GM21528 (cell line): ENCODE measurements around the gene ABR.
"Not testable (repeated sequence)": the region's sequence is repeated elsewhere in the genome, so short reads cannot be mapped to it uniquely, and the experiment has no call there.

Experiments used
- ATAC-seq: cut with Tn5 transposase; IDR thresholded peaks from one replicate; pipeline ENCODE4 v1.9.1; 2021; ENCODE audit warnings: mild to moderate bottlenecking, moderate library complexity; ENCODE audit not compliant: unreplicated experiment, low FRiP score

ABR gene

DNA sequence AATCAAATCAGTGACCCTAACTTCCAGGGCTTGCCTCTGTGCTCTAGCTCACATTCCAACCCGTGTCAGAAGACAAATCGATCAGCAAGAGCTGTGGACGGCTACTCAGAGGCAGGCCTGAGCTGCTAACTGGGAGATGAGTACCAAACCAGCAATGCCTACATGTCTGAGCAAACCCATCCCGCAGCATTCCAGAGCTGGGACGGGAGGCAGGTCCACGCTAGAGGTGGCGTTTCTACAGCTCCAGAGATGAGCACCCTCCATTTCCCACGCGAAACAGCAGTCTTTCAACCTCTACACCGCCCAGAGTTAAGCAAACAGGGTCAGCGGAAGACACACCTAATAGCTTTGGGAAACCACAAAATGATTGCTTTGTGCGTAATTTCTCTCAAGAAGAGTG lies 206.7 kb downstream of the ABR start:
- no peak for ATAC-seq

DNA sequence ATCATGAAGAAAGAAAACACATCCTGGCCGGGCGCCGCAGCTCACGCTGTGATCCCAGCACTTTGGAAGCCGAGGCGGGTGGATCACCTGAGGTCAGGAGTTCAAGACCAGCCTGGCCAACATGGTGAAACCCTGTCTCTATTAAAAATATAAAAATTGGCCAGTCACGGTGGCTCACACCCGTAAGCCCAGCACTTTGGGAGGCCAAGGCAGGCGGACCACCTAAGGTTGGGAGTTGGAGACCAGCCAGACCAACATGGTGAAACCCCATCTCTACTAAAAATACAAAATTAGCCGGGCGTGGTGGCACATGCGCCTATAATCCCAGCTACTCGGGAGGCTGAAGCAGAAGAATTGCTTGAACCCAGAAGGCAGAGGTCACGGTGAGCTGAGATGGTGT lies 207.9 kb downstream of the ABR start:
- not testable (repeated sequence) for ATAC-seq

DNA sequence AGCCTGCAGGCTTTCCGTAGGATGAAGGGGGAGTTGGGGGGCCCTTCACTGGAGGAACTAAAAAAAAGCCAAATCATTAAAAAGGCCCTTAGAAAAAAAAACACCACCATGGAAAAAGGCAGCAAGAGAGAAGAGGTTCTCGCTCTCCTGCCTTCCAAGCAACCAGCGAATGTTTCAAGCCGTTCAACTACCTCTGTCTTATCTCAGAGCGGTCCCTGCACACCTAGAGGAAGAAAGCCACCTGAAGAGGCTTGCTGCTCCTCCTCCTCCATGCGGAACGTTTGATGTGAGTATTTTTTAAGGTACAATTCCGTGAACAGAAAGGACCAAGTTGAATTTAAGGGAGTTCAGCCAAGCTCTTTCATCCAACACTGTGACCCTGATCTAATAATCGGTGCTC lies 209.4 kb downstream of the ABR start:
- ATAC-seq: no peak

DNA sequence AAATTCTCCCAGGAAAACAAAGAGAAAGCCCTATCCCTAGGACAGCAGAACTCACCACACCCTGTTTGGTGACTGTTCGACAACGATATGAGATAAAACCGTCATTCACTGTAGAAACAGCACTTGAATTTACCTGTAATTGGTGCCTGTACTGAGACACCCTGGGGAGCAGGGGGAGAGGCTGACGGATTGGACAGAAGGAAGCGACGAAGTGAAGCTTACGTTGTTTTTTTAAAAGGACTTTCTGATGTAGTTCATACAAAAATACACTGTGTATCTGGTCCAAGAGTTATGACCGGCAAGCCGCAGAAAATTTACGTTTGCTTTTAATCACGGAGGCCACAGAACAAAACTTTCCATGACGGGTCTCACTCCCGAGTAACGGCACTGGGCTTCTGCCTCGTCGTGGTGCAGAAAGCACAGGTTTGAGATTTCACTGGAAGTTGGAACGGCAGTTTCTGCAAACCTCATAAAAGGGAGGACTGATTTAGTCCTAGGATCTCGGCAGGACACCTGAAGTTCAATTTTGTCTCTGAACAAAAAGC lies 209.9 kb downstream of the ABR start:
- ATAC-seq: no peak

DNA sequence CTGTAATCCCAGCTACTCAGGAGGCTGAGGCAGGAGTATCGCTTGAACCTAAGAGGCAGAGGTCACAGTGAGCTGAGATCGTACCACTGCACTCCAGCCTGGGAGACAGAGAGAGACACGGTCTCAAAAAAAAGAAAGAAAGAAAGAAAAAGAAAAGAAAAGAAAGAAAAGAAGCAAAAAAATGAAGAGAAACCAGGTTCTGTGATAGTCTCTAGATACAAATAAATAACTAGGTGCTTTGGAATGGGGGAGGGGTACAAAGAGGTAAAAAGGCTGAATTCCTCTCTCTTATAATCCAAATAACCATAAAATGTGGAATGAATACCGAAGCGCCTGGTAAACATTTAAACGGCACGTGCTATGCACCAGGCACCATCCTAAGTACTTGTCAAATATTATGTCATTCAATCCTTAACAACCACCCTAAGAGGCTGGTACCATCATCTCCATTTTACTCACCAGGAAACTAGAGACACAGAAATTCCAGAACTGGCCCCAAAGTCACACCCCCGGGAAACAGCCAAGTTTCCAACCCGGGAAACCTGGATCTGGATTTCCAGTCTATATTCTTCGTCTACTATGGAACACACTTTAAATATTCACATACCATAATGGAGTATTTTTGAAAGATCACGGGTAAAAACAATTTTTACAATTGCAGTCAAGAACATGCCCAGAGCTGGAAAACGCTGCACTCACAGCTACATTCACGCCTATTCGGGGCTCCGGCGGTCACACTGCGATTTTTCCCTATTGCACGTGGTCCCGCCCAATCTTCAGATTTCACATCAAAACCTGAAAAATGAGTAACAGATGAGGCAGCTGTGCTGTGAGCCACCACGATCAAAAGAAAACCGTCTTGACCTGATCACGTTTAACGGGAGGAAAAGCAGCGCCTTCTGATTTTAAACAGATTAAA lies 210.7 kb downstream of the ABR start:
- ATAC-seq: no peak

DNA sequence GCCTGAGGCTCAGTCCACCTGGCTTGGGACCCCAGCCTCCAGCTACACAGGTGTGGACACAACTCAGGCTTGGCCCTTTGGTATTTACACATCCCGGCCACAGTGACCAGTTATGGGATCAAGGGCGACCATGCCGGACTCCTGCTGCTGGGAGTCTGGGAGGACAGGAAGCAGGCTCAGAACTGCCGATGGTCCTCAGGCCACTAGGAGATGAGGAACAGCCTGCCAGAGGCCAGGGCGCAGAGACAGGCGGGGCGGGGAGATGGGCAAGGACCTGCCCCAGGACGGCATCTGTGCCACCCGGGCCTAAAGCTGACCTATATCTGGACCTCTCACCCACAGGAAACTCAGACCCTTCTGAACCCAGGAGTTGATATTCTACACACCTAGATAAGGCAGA lies 212.7 kb downstream of the ABR start:
- ATAC-seq: no peak

DNA sequence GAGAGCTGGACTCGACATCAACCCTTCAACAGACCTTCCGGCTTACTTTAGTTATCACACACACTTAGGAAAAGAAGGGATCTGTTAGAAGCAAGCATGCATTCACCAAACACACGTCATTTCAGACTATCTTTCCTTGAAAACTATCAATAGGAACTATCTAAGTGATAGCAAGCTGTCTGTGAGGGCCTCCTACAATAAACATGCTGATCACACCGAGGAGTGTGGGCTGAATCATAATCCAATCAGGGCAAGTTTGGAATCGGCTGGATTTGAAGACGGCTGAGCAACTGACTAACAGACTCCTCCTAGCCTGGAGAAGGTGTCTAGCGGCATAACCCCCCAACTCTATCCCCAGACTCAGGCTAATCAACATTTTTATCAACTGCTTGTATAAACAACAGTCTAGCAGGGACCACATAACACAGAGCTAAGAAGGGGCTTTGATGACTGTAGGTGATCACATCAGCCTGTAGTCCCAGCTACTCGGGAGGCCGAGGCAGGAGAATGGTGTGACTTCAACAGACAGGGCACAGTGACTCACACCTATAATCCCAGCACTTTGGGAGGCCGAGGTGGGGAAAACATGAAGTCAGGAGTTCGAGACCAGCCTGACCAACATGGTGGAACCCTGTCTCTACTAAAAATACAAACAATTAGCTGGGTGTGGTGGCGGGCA lies 214.3 kb downstream of the ABR start:
- no peak for ATAC-seq

DNA sequence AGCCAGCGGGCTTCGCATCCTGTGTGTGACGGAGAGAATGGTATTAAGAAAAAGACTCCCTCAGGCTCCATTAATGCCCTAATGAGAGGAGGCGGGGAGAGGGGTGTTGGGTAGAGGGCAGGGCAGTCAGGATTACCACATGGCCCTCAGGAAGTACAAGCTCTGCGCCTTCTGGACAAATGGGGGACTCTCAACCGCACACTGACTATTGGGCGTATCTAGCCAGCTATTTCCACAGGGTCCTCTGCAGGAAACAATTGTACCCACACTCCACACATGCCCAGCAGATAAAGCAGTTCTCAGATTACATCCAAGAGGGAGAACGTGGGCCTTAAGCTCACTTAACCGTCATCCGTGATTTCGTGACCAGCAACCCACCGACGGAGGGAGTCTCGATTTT lies 214.9 kb downstream of the ABR start:
- ATAC-seq: no peak

DNA sequence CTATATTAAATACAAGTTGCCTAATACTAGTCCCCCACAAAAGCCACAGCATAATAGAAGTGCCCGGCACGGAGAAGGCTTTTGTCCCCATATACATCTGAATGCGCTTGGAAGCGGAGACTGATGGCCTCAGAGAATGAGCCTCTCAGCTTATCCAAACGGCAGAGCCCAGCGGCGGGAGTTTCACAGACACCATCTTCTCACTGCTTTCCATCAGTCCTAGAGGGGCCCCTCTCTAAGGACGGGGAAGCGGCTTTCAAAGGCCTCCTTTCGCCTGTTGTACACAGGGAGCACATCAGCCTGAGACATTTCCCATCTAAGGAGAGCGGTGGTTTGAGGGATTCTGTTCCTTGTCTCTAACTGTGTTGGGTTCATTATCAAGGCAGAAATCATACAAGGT lies 217.1 kb downstream of the ABR start:
- ATAC-seq: no peak

DNA sequence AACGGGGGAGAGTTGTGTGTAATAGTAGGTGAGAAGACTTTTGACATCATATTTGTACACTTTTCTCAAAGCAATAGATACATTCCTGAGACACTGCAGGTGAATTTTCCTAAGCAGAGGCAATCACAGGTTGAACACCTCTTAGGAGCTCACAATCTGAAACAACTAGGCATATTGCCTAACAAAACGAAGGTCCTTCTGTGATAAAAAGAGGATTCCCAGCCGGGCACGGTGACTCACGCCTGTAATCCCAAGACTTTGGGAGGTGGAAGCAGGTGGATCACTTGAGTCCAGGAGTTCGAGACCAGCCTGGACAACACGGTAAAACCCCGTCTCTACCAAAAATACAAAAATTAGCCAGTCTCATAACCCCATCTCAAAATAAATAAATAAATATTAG lies 217.6 kb downstream of the ABR start:
- no peak for ATAC-seq

DNA sequence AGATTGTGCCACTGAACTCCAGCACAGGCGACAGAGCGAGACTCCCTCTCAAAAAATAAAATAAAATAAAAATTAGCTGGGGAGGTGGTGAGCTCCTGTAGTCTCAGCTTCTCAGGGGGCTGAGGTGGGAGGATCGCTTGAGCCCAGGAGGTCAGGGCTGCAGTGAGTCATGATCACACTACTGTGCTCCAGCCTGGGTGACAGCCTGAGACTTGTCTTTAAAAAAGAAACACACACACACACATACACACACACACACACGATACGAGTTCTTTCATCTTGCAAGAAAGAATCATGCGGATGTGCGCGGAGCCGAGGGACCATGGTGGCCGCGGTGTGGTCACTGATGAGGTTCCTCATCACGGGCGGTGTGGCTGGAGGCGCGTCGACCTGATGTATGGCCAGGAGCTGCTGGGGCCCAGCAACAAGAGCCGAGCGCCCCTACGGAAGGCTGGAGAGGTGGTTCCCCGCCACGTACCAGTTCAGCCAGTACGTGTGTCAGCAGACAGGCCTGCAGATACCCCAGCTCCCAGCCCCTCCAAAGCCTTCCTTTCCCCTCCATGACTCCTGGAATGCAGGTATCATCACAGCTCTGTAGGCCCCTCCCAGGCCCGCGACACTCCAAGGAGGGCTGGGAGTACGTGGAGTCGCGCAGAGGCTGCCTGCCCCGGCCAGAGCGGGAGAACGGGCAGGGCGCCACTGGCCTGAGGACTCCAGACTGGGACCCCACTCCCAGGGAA lies 220.9 kb downstream of the ABR start:
- no peak for ATAC-seq

DNA sequence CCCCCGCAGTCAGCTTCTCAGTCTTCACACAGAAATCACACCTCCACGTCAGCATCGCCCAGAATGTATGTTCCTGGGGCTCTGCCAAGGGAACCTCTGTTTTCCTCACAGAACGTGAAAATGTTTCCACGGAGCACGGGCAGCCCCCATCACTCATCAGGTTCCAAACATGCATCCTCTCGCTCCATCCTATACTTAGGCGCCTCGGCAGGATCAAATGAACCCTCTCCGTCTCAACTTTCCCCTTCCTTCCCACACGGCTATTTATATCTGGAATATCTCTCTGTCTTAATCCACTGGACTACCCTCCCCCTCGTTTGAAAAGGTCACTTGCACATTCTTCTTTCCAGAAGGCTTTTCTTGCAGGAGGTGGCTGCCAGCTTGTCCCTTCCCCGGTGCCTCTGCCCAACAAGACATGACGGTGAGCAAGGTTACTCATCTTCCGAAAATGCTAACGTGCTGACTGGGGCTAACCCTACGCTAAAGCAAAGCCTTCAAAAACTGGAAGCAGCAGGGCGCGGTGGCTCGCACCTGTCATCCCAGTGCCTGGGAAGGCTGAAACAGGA lies 221.8 kb downstream of the ABR start:
- no peak for ATAC-seq

DNA sequence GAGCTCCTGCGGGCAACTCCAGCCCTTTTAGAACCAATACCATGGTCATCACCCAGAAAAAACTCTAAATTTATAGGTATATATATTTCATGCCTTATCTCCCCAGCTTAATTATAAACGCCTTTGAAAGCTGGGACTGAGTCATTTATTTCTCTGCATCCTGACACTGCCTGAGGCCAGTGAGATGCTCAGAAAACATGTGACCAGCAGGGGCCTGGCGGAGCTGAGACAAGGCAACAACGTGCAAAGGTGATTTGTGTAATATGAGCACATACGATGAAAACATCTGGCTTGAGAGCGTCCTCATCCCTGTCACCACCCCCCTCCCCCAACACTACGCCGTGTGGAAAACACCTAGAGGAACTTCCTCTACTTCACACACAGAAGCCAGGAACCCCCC lies 222.9 kb downstream of the ABR start:
- ATAC-seq: no peak

DNA sequence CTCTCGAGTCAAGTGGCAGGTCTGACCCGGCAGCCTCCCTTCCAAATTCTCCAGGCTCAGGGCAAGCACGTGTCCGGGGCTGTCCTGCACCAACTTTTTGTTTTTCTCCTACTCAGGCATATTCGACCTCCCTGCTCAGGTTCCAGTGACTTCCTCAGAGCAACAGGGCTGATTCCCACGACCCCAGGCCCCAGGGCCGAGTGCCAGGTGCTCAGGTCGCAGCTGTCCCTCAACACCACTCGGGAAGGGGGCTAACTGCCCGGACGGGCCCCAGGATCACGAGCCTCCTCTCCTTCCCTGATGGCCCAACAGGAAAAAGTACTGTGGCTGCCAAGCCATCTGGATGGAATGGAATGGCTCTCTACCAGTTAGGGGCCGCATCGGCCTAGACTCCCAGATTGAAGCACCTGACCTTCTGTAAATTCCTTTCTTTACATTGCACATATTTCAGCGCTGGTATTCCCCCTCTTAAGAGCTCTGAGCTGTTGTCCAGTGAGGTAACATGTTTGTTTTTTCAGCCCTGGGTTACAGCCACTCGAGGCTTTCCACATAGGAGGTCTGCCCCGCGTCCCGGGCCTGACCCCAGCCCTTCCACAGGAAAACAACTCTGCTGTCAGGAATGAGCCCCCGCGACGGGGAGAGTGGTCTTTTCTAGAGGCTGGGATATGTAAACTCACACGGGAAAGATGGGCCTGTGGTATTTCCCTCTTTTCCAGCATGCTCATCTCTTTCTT lies 225.2 kb downstream of the ABR start:
- ATAC-seq: no peak

DNA sequence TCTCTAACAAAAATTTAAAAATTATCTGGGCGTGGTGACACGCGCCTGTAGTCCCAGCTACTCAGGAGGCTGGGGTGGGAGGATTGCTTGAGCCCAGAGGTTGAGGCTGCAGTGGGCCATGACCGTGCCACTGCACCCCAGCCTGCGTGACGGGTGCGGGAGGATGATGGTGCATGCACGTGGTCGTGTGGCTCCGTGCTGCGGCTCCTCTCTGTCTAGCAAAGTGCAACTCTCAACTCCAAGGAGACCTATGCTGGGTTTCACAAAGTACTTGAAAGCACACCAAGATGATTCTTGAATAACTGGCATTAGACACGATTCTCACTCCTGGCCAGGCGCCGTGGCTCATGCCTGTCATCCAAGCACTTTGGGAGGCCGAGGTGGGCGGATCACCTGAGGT lies 226.0 kb downstream of the ABR start:
- ATAC-seq: no peak
